KMS-11 (cell line): ENCODE results near the gene ATG2B.
"Not testable (repeated sequence)": the region's sequence is repeated elsewhere in the genome, so short reads cannot be mapped to it uniquely, and the experiment has no call there.

Experiments
- H2AFZ ChIP-seq: fragments of 200-600 bp; sonication (generic); 2 replicates; pipeline ENCODE4 v1.6.1; 2016; ENCODE audit warnings: antibody characterized with exemption, mixed run types, low read depth
- H3K27ac ChIP-seq: fragments of 200-600 bp; sonication (generic); 2 replicates; pipeline ENCODE4 v1.6.1; 2016; ENCODE audit warnings: mild to moderate bottlenecking, mixed run types
- H3K27me3 ChIP-seq: fragments of 200-600 bp; sonication (generic); 2 replicates; pipeline ENCODE4 v1.6.1; 2017; ENCODE audit warnings: mild to moderate bottlenecking, low read depth, mixed run types, moderate library complexity; ENCODE audit not compliant: insufficient read depth
- H3K36me3 ChIP-seq: fragments of 200-600 bp; sonication (generic); 2 replicates; pipeline ENCODE4 v1.6.1; 2017; ENCODE audit warnings: mild to moderate bottlenecking, mixed run types; ENCODE audit not compliant: insufficient read depth
- H3K4me1 ChIP-seq: fragments of 200-600 bp; sonication (generic); 2 replicates; pipeline ENCODE4 v1.6.1; 2016; ENCODE audit warnings: mild to moderate bottlenecking, low read depth, mixed run types; ENCODE audit not compliant: poor library complexity, severe bottlenecking
- H3K4me2 ChIP-seq: fragments of 200-600 bp; sonication (generic); 2 replicates; pipeline ENCODE4 v1.7.0; 2016; ENCODE audit warnings: mild to moderate bottlenecking, mixed run types
- H3K4me3 ChIP-seq: fragments of 200-600 bp; sonication (generic); IDR thresholded peaks from 2 replicates; pipeline ENCODE4 v1.6.1; 2017; ENCODE audit warnings: low read depth, low read length, mixed read lengths; ENCODE audit not compliant: insufficient read depth
- H3K79me2 ChIP-seq: fragments of 200-600 bp; sonication (generic); 2 replicates; pipeline ENCODE4 v1.6.1; 2016; ENCODE audit warnings: low read depth, mixed run types; ENCODE audit not compliant: insufficient read depth
- H3K9ac ChIP-seq: fragments of 200-600 bp; sonication (generic); 2 replicates; pipeline ENCODE4 v1.6.1; 2016; ENCODE audit warnings: mild to moderate bottlenecking, mixed run types
- H4K20me1 ChIP-seq: fragments of 200-600 bp; sonication (generic); 2 replicates; pipeline ENCODE4 v1.6.1; 2016; ENCODE audit warnings: mild to moderate bottlenecking, mixed run types; ENCODE audit not compliant: insufficient read depth
- TF ChIP-seq, protein P1 (sequence below): fragments of 200-600 bp; sonication (generic); conservative IDR thresholded peaks from 2 replicates; pipeline ENCODE4 v1.6.1; 2017; ENCODE audit warnings: low read depth, mild to moderate bottlenecking, antibody characterized with exemption, low read length, moderate library complexity, mixed read lengths

ATG2B gene

DNA sequence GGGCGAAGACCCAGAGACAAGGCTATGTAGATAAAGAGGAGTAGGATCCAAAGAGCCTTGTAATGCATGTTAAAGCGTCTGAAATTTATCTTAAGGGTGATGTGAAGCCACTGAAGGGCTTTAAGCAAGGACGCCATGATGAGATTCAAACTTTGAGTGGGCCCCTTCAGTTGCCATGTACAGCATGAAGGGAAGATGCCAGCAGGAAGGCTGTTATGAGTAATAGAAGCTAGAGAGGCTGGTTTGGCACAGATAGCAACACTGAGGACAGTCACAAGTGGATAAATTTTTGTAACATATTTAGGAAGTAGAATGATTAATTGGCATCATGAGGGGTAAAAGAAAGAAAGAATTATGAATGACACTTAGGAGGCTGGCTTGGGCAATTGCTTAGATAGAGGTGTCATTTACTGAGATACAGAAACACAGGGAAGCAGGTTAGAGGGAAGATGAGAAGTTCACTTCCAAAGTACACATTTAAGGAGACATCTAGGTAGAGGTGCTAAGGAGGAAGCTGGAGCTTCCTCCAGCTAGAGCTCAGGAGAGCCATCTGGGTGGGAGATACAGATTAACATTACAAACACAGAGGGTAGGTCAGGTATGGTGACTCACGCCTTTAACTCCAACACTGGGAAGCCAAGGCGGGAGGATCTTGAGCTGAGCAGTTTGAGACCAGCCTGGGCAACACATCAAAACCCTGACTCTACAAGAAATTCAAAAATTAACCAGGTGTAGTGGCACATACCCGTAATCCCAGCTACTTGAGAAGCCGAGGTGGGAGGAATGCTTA, 13.7 kb downstream of the ATG2B start:
- TF ChIP-seq, protein P1, sequence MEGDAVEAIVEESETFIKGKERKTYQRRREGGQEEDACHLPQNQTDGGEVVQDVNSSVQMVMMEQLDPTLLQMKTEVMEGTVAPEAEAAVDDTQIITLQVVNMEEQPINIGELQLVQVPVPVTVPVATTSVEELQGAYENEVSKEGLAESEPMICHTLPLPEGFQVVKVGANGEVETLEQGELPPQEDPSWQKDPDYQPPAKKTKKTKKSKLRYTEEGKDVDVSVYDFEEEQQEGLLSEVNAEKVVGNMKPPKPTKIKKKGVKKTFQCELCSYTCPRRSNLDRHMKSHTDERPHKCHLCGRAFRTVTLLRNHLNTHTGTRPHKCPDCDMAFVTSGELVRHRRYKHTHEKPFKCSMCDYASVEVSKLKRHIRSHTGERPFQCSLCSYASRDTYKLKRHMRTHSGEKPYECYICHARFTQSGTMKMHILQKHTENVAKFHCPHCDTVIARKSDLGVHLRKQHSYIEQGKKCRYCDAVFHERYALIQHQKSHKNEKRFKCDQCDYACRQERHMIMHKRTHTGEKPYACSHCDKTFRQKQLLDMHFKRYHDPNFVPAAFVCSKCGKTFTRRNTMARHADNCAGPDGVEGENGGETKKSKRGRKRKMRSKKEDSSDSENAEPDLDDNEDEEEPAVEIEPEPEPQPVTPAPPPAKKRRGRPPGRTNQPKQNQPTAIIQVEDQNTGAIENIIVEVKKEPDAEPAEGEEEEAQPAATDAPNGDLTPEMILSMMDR: no peak
- no peaks in the 10 kb centered on the region for H4K20me1 ChIP-seq
- no peak overlapping the region for H2AFZ ChIP-seq
- H3K36me3 ChIP-seq: no peaks in the 10 kb centered on the region
- H3K27me3 ChIP-seq: no peaks in the 10 kb centered on the region
- no peak overlapping the region for H3K27ac ChIP-seq
- H3K4me2 ChIP-seq: no peak overlapping the region
- no peaks in the 10 kb centered on the region for H3K4me1 ChIP-seq
- no peak overlapping the region for H3K9ac ChIP-seq
- no peaks in the 10 kb centered on the region for H3K79me2 ChIP-seq
- H3K4me3 ChIP-seq: no peak overlapping the region

DNA sequence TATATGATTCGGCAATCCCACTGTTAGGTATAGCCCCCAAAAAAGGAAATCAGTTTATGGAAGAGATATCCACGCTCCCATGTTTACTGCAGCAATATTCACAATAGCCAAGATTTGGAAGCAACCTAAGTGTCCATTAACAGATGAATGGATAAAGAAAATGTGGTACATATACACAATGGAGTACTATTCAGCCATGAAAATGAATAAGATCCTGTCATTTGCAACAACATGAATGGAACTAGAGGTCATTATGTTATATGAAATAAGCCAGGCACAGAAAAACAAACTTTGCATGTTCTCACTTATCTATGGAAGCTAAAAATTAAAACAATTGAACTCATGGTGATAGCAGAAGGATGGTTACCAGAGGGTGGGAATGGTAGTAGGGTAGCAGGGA, 15.2 kb downstream of the ATG2B start:
- H3K27me3 ChIP-seq, H4K20me1 ChIP-seq, H3K36me3 ChIP-seq, H3K9ac ChIP-seq, H3K4me3 ChIP-seq, H2AFZ ChIP-seq, H3K4me2 ChIP-seq, H3K27ac ChIP-seq, H3K4me1 ChIP-seq, H3K79me2 ChIP-seq: not testable (repeated sequence)

DNA sequence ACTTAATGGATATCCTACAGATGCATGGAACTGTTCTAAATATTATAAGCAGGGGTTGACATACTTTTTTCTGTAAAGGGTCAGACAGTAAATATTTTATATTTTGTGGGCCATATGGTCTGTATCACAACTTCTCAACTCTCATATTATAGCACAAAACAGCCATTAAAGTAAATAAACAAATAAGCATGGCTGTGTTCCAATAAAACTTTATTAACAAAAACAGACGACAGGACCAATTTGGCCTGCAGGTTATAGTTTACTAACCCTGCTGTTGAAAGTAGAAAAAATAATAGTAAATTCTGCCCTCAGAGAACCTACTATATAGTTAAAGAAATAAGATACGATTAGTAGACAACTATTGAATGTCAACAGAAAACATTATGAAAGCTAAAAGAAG, 17.5 kb downstream of the ATG2B start:
- no peaks in the 10 kb centered on the region for H3K36me3 ChIP-seq
- TF ChIP-seq, protein P1: no peak
- no peak overlapping the region for H3K4me2 ChIP-seq
- no peaks in the 10 kb centered on the region for H4K20me1 ChIP-seq
- no peaks in the 10 kb centered on the region for H3K27me3 ChIP-seq
- no peak overlapping the region for H3K9ac ChIP-seq
- H3K4me3 ChIP-seq: no peak overlapping the region
- no peaks in the 10 kb centered on the region for H3K79me2 ChIP-seq
- H3K4me1 ChIP-seq: no peaks in the 10 kb centered on the region
- H3K27ac ChIP-seq: no peak overlapping the region
- no peak overlapping the region for H2AFZ ChIP-seq

DNA sequence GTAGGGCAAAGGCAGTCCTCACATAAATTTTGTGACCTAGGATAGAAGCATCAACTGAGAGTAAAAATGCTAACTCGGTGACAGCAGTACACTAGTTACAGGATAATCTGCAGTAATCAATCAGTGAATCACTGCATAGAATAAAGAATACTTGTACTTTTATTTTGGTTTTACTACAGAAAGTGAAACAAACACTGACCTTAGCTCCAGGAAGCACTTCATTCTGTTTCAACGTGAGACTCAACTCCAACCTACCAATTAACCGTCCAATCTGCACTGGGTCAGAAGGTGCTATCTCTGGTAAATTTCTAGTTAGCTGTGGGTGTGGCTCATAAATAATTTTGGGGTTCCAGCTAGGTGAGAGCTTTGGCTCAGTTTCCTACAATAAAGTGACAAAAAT, 21.8 kb downstream of the ATG2B start:
- H3K27me3 ChIP-seq: no peaks in the 10 kb centered on the region
- H3K4me2 ChIP-seq: no peak overlapping the region
- no peaks in the 10 kb centered on the region for H3K4me1 ChIP-seq
- no peak overlapping the region for H3K27ac ChIP-seq
- no peaks in the 10 kb centered on the region for H3K36me3 ChIP-seq
- H3K4me3 ChIP-seq: no peak overlapping the region
- H3K9ac ChIP-seq: no peak overlapping the region
- H2AFZ ChIP-seq: no peak overlapping the region
- TF ChIP-seq, protein P1: no peak
- H4K20me1 ChIP-seq: no peaks in the 10 kb centered on the region
- H3K79me2 ChIP-seq: no peaks in the 10 kb centered on the region

DNA sequence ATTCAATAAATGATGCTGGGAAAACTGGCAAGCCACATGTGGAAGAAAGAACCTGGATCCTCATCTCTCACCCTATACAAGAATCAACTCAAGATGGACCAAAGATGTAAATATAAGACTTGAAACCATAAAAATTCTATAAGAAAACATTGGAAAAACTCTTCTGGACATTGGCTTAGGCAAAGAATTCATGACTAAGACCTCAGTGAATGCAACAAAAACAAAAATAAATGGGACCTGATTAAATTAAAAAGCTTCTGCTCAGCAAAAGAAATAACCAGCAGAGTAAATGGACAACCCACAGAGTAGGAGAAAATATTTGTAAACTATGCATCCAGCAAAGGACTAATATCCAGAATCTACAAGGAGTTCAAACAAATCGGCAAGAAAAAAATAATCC, 24.6 kb downstream of the ATG2B start:
- TF ChIP-seq, protein P1: no peak
- Histone ChIP-seq H3K36me3 (no peaks in the 10 kb centered on the region), H4K20me1 (no peaks in the 10 kb centered on the region), H3K27ac (no peak overlapping the region), H2AFZ (no peak overlapping the region), H3K4me3 (no peak overlapping the region), H3K9ac (no peak overlapping the region), H3K4me1 (no peaks in the 10 kb centered on the region), H3K27me3 (no peaks in the 10 kb centered on the region), H3K79me2 (no peaks in the 10 kb centered on the region), H3K4me2 (no peak overlapping the region)
